Pancreas (tissue), 10 donors: ENCODE measurements around the gene MACROD1. TPM values are rescaled to one million over a fixed set of nuclear protein-coding genes. Genes with fewer than 3 reads are reported as not detected.

Experiments used
- ATAC-seq, 4 donors: fragments of 200-7000 bp; cut with Tn5 transposase; one replicate each; pipeline versions ENCODE4 v1.8.0 to v1.9.1; 2020; ENCODE audit warnings: mild to moderate bottlenecking in 4 of 4, moderate library complexity in 4 of 4
- DNase-seq, 6 donors: peaks; one replicate each; pipeline ENCODE4 v3.0.0-alpha.2; 2020
- FAIRE-seq: peaks from 2 replicates; lab custom pipeline; 2012; peaks lifted over from hg19 to GRCh38; lab: Jason Lieb, UNC
- H3K27ac ChIP-seq, 4 donors: fragments of 200-600 bp; sonication (generic); 1 replicate in 3 of 4; 2 replicates in 1 of 4; pipeline versions ENCODE4 v1.5.0 to v1.8.0; 2020
- H3K27me3 ChIP-seq, 4 donors: fragments of 200-600 bp; one replicate each; pipeline ENCODE4 v1.8.0; 2021
- H3K36me3 ChIP-seq, 3 donors: fragments of 200-600 bp; sonication (generic) in 1 of 3; one replicate each; pipeline versions ENCODE4 v1.5.0 to v1.8.0; 2020 to 2021
- H3K4me1 ChIP-seq, 3 donors: fragments of 200-600 bp; one replicate each; pipeline ENCODE4 v1.8.0; 2021
- H3K4me3 ChIP-seq, 4 donors: fragments of 200-600 bp; sonication (generic) in 2 of 4; one replicate each; pipeline versions ENCODE4 v1.5.0 to v1.8.0; 2020 to 2021
- H3K9me3 ChIP-seq, 4 donors: fragments of 200-600 bp; one replicate each; pipeline ENCODE4 v1.8.0; 2021
- WGBS, 2 donors: extraction: QIAGEN DNeasy Blood & Tissue Kit; methylation state at CpG; one replicate each; pipeline ENCODE4 v1.1.7; 2013; 5-methylcytosine and 5-hydroxymethylcytosine counted together
- intact Hi-C, 3 donors: fragments of 100-400 bp; cut with DNase I; formaldehyde crosslinking; loops; one replicate each; pipeline versions ENCODE4 v1.11.1 to v1.14.2; 2022
- polyA plus RNA-seq, 2 donors: library from polyadenylated mRNA; stranded (reverse); fragments of 200-250 nt; gene quantifications; one replicate each; pipeline ENCODE4 v1.2.3, GENCODE V29; 2013
- total RNA-seq, 6 donors: library from RNA; stranded (reverse); fragmentation: NEBNext Ultra II Directional in 4 of 6; extraction: Animal tissue kit (Norgen Biotek cat#: 25700) in 4 of 6; gene quantifications; one replicate each; pipeline versions ENCODE4 v1.2.1 to v1.2.4, GENCODE V29; 2021 to 2023
- TF ChIP-seq, protein P1 (sequence below), 4 donors: fragments of 200-600 bp; sonication (generic) in 3 of 4; IDR thresholded peaks; one replicate each; pipeline versions ENCODE4 v1.5.0 to v1.8.0; 2021; ENCODE audit warnings: antibody characterized with exemption in 4 of 4
- donor health status: healthy with polysubstance abuse.
- donor health status: DM: no; HTN: no; CAD: no; lungs with moderate emphysema.
- donor health status: DM: no; HTN: no; CAD: no.
- donor health status: control.
- donor health status: control.
- donor health status: Bipolar disorder and iron deficiency.
- donor health status: DM: yes; HTN: yes; CAD: no.
- donor health status: DM: no; HTN: no; CAD: no.
- donor health status: DM: no; HTN: no; CAD: no.
- donor health status: DM: yes; HTN: yes; CAD: no.

Gene MACROD1
- total and polyA plus RNA-seq, 8 donors = 26.0 to 126 (median 34.8) TPM

DNA sequence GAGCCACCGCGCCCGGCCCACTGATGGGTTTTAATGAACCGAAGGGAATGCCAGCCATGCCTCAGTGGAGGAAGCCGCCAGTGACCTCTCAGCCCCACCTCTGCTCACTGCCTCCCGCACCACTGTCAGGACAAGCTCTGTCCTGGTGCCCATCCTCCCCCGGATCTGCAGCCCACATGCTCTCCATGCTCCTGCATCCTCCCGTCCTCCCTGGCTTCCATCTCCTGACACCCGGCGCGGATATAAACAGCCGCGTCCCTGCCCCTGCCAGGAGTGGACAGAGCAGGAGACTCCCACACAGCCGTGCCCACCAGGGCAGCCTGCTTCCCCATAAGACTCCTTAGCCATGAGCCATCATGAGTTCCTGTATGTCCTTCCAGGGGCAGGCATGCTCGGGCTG is 26.9 kb downstream of the MACROD1 start:
- H3K4me3 ChIP-seq = no peak overlapping the region
- no peaks in the 10 kb centered on the region for H3K36me3 ChIP-seq
- no peaks in the 10 kb centered on the region for H3K9me3 ChIP-seq
- intact Hi-C loops = no loop called here
- 93 to 94% methylated on average over 15 of the region's 15 CpGs for WGBS, 2 donors
- H3K27me3 ChIP-seq = no peaks in the 10 kb centered on the region
- H3K27ac ChIP-seq = no peak overlapping the region
- H3K4me1 ChIP-seq = no peaks in the 10 kb centered on the region
- DNase-seq (no peak), FAIRE-seq (no peak), ATAC-seq (no peak)
- TF ChIP-seq, protein P1, sequence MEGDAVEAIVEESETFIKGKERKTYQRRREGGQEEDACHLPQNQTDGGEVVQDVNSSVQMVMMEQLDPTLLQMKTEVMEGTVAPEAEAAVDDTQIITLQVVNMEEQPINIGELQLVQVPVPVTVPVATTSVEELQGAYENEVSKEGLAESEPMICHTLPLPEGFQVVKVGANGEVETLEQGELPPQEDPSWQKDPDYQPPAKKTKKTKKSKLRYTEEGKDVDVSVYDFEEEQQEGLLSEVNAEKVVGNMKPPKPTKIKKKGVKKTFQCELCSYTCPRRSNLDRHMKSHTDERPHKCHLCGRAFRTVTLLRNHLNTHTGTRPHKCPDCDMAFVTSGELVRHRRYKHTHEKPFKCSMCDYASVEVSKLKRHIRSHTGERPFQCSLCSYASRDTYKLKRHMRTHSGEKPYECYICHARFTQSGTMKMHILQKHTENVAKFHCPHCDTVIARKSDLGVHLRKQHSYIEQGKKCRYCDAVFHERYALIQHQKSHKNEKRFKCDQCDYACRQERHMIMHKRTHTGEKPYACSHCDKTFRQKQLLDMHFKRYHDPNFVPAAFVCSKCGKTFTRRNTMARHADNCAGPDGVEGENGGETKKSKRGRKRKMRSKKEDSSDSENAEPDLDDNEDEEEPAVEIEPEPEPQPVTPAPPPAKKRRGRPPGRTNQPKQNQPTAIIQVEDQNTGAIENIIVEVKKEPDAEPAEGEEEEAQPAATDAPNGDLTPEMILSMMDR (IDR thresholded peaks at IDR 0.05) = no peak

DNA sequence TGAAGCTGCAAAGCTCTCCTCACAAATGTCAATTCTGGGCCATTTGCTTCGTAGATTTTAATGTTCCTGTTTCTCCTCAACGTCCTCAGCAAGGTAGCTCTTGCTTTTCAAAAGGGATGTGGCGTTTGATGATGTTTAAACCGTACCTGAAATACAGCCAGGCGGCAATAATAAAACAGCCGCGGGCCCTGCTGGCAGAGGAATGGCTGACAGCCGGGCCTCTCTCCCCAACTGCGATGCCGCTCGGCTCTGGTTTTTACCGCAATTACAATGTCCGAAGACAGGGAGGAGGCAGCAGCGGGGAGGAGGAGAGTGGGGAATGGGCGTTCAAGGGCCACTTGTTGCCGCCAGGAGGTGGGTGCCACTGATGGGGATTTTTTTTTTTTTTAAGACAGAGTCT is 27.5 kb downstream of the MACROD1 start:
- no peaks in the 10 kb centered on the region for H3K4me1 ChIP-seq
- H3K4me3 ChIP-seq = no peak overlapping the region
- intact Hi-C loops = no loop called here
- H3K36me3 ChIP-seq = no peaks in the 10 kb centered on the region
- WGBS, 2 donors = 91 to 92% methylated on average over 16 of the region's 16 CpGs
- no peak for FAIRE-seq
- TF ChIP-seq, protein P1 (IDR thresholded peaks at IDR 0.05) = no peak
- no peaks in the 10 kb centered on the region for H3K27me3 ChIP-seq
- ATAC-seq = no peak
- H3K9me3 ChIP-seq = no peaks in the 10 kb centered on the region
- DNase-seq = no peak
- H3K27ac ChIP-seq = no peak overlapping the region

DNA sequence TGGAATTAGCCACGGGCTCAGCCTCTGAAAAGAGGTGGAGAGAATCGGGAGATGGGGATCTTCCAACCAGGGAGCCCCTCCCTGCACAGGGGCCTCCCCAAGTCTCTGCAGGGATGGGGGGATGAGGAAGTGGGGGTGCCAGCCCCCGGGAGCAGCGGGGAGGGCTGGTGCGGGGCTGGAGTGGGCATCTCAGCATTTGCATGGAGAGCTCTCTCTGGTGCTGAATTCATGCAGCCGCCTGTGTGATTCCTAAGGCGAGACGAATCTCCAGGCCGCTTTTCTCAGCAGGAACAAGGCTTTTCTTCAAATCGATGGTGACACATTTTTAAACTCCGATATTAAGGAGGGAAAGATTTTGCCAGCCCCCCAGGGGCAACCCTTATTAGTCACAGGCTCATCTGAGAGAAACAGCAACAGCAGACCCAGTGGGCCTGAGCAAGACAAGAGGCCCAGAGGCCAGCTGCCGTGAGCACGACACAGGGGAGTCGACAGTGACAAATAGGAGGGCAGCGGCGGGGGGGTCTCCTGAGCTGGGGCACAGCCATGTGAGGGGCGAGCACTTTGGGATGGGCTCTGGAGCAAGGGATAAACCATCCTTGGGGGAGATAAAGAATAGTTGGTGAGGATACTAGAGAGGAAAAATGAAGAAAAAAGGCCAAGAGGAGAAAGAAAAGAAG is 29.0 kb downstream of the MACROD1 start:
- Histone ChIP-seq H3K27ac (no peak overlapping the region), H3K27me3 (no peaks in the 10 kb centered on the region), H3K4me3 (no peak overlapping the region), H3K4me1 (peaks cover 0 to 8% (median 6%) of the 10 kb centered on the region in 3 donors), H3K36me3 (no peaks in the 10 kb centered on the region), H3K9me3 (no peaks in the 10 kb centered on the region)
- FAIRE-seq (no peak), DNase-seq (no peak), ATAC-seq (no peak)
- intact Hi-C loops = no loop called here
- TF ChIP-seq, protein P1 (IDR thresholded peaks at IDR 0.05) = no peak
- WGBS, 2 donors = 84 to 87% methylated on average over 17 of the region's 17 CpGs

DNA sequence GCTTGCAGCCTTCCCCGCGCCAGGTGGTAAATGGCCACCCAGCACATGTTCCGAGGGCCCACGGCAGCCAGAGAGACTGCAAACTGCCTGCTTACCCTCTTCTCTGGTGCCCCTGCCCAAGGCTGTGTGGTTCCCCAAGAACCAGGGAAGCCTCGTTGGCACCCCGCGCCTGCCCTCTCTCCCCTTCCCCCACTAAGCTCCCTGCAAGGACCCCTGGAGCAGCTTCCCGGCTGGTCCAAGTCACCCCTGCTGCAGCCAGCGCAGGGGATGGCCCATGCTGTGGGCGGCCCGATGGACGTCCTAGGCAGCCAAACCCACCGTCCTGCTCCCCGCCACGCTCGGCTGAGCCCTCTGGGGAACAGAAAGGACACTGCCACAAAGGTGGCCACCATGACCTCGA is 30.2 kb downstream of the MACROD1 start:
- H3K4me3 ChIP-seq = no peak overlapping the region
- FAIRE-seq = no peak
- TF ChIP-seq, protein P1 (IDR thresholded peaks at IDR 0.05) = no peak
- H3K9me3 ChIP-seq = no peaks in the 10 kb centered on the region
- no peak overlapping the region for H3K27ac ChIP-seq
- WGBS, 2 donors = 94 to 96% methylated on average over 17 of the region's 17 CpGs
- H3K36me3 ChIP-seq = no peaks in the 10 kb centered on the region
- H3K27me3 ChIP-seq = no peaks in the 10 kb centered on the region
- intact Hi-C loops = no loop called here
- ATAC-seq = no peak
- DNase-seq = no peak
- H3K4me1 ChIP-seq = peaks cover 7 to 18% (median 11%) of the 10 kb centered on the region in 3 donors

DNA sequence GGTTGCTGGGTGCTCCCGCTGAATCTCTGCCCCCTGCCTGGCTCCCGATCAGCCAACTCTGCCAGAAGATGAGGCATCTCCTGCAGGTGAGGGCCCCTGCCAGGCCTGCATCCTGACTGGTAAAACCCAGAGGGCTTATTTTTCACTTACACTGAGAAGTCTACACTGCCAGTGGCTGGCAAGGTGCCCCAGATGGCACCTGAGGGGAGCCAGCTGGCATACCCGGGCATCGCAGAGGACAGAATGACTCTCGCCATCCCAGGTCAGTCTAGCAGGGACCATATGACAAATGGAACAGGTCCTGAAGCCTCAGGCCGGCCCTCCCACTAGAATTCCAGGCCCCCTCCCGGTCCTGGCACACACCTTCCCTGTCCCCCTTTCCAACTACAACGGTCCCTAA is 30.9 kb downstream of the MACROD1 start:
- no peak for ATAC-seq
- H3K4me1 ChIP-seq = peaks cover 10 to 19% (median 15%) of the 10 kb centered on the region in 3 donors
- FAIRE-seq = no peak
- 88 to 95% methylated on average over 8 of the region's 8 CpGs for WGBS, 2 donors
- no peaks in the 10 kb centered on the region for H3K36me3 ChIP-seq
- H3K9me3 ChIP-seq = no peaks in the 10 kb centered on the region
- TF ChIP-seq, protein P1 (IDR thresholded peaks at IDR 0.05) = no peak
- intact Hi-C loops = no loop called here
- DNase-seq = no peak
- H3K27ac ChIP-seq = no peak overlapping the region
- no peaks in the 10 kb centered on the region for H3K27me3 ChIP-seq
- no peak overlapping the region for H3K4me3 ChIP-seq
